ENCODE measurements around the gene ZBTB20. TPM values are rescaled to one million over a fixed set of nuclear protein-coding genes. Genes with fewer than 3 reads are reported as not detected.

ZBTB20 gene
- total and polyA plus RNA-seq, 4 donors = 0.69 to 128 (median 51.7) TPM

DNA sequence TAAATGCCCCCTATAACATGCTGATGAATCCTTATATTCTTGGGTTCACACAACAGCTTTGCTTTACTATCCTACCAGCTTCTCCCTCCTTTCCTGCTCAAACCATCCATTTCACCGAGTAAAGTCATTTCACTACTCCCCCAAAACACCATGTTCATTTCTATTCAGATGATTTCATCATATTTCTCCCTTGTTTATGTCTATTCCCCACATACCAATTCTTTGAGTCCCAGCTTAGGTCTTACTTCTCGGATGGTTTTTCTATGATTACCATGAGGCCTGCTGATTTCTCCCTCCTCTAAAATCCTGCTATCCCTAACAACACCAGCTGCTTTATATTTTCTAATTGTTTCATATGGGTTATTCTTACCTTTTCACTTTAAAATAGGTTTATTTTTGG lies 621.8 kb downstream of the ZBTB20 start:
- ATAC-seq (ENCODE audit: low FRiP score) (no peak), DNase-seq (no peak)
- Histone ChIP-seq H3K4me3 (ENCODE audit: low read length in 2 of 2) (no peak overlapping the region), H3K36me3 (ENCODE audit: control insufficient read depth in 1 of 2, insufficient read depth in 2 of 2, low read length in 1 of 2) (no peaks in the 10 kb centered on the region), H3K9me3 (ENCODE audit: control insufficient read depth, low read length) (no peaks in the 10 kb centered on the region), H3K4me1 (ENCODE audit: control insufficient read depth in 1 of 2, insufficient read depth in 2 of 2, low read length in 2 of 2) (no peaks in the 10 kb centered on the region), H3K27me3 (ENCODE audit: control insufficient read depth in 1 of 2, insufficient read depth in 2 of 2, low read length in 1 of 2) (no peaks in the 10 kb centered on the region), H3K27ac (ENCODE audit: low read depth in 1 of 2, low read length in 2 of 2) (no peak overlapping the region)
- WGBS, 2 donors = 94 to 95% methylated on average over 2 of the region's 2 CpGs
- intact Hi-C loops (cut with DNase I) = no loop called here

DNA sequence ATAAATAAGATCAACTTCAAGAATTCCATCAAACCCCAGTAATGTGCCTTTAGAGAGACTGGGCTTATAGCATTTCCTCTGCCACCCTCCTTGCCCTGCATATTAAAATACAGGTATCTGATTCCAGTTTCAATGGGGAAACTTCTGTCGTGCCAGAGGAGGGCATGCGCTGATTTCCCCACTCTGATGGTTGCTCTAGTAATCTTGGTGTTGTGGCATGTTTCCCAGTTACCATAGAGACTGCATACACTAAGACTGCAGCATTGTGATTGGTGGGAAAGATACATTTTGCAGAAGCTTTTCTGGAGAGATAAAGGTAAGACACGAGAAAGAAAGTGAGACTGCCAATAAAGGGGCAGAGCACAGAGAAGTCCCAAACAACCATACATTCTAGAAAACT lies 627.7 kb downstream of the ZBTB20 start:
- intact Hi-C loops (cut with DNase I) = no loop called here
- peaks cover 3 to 5% of the 10 kb centered on the region in 2 donors for H3K4me1 ChIP-seq (ENCODE audit: control insufficient read depth in 1 of 2, insufficient read depth in 2 of 2, low read length in 2 of 2)
- DNase-seq (peak in 1 of 2 donors; percentile 46), ATAC-seq (ENCODE audit: low FRiP score) (peak; percentile 52)
- no peaks in the 10 kb centered on the region for H3K36me3 ChIP-seq (ENCODE audit: control insufficient read depth in 1 of 2, insufficient read depth in 2 of 2, low read length in 1 of 2)
- H3K27ac ChIP-seq (ENCODE audit: low read depth in 1 of 2, low read length in 2 of 2) = no peak overlapping the region
- H3K4me3 ChIP-seq (ENCODE audit: low read length in 2 of 2) = no peak overlapping the region
- H3K9me3 ChIP-seq (ENCODE audit: control insufficient read depth, low read length) = no peaks in the 10 kb centered on the region
- WGBS, 2 donors = 7% methylated on average over 3 of the region's 3 CpGs
- no peaks in the 10 kb centered on the region for H3K27me3 ChIP-seq (ENCODE audit: control insufficient read depth in 1 of 2, insufficient read depth in 2 of 2, low read length in 1 of 2)

DNA sequence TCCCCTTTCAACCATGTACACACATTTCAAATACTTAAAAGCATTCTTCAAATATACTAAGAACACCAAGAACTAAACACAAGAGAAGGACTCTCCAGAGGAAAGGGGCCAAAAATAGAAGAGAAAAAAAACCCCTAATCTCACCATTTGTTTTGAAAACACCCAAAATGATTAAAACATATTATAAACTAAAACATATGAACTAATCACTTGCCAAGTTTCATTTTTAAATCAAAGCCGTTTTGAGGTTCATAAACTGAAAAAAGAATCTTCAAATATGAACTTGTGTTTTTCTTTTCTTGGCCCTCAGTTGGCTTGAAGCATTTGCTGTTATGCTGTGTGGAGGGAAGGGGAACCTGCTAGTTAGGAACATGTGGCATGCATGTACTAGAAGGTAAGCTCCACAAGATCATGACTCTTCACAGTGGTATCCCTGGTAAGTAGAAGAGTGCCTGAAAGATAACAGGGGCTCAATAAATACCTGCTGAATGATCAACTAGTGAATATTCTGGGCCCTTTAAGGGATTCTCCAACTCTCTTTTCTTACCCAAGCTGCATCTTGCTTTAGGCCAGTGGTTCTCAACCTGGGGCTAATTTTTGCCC lies 628.8 kb downstream of the ZBTB20 start:
- ATAC-seq (ENCODE audit: low FRiP score) = no peak
- no peak for DNase-seq
- Histone ChIP-seq H3K27ac (ENCODE audit: low read depth in 1 of 2, low read length in 2 of 2) (peak overlapping the region in 1 of 2 donors; percentile 59), H3K27me3 (ENCODE audit: control insufficient read depth in 1 of 2, insufficient read depth in 2 of 2, low read length in 1 of 2) (no peaks in the 10 kb centered on the region), H3K9me3 (ENCODE audit: control insufficient read depth, low read length) (no peaks in the 10 kb centered on the region), H3K36me3 (ENCODE audit: control insufficient read depth in 1 of 2, insufficient read depth in 2 of 2, low read length in 1 of 2) (no peaks in the 10 kb centered on the region), H3K4me3 (ENCODE audit: low read length in 2 of 2) (no peak overlapping the region), H3K4me1 (ENCODE audit: control insufficient read depth in 1 of 2, insufficient read depth in 2 of 2, low read length in 2 of 2) (peaks cover 3 to 5% of the 10 kb centered on the region in 2 donors)
- 6% methylated on average over 1 of the region's 1 CpG for WGBS, 2 donors
- intact Hi-C loops (cut with DNase I) = no loop called here

DNA sequence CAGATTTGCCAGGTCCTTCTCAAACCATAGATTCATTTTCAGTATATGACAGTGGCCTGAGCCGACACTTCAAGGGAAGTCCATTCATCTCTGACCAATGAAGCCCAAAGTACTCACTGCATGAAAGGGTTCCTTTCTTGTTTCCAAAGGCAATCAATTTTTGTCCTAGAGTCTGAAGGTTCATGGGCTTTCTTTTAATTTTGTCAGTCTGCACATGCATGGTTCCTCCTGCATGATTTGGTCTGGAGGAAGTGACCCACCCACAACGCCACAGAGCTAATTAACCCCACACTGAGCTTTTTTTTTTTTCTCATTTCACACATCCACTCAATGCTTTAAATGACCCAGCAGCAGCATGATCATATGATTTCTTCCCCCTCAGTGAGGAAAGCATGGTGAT lies 636.9 kb downstream of the ZBTB20 start:
- no peak for DNase-seq
- Histone ChIP-seq H3K27ac (ENCODE audit: low read depth in 1 of 2, low read length in 2 of 2) (no peak overlapping the region), H3K27me3 (ENCODE audit: control insufficient read depth in 1 of 2, insufficient read depth in 2 of 2, low read length in 1 of 2) (no peaks in the 10 kb centered on the region), H3K4me1 (ENCODE audit: control insufficient read depth in 1 of 2, insufficient read depth in 2 of 2, low read length in 2 of 2) (peaks cover 1 to 7% of the 10 kb centered on the region in 2 donors), H3K36me3 (ENCODE audit: control insufficient read depth in 1 of 2, insufficient read depth in 2 of 2, low read length in 1 of 2) (no peaks in the 10 kb centered on the region), H3K9me3 (ENCODE audit: control insufficient read depth, low read length) (no peaks in the 10 kb centered on the region), H3K4me3 (ENCODE audit: low read length in 2 of 2) (no peak overlapping the region)
- 91 to 95% methylated on average over 2 of the region's 2 CpGs for WGBS, 2 donors
- intact Hi-C loops (cut with DNase I) = no loop called here
- ATAC-seq (ENCODE audit: low FRiP score) = no peak

DNA sequence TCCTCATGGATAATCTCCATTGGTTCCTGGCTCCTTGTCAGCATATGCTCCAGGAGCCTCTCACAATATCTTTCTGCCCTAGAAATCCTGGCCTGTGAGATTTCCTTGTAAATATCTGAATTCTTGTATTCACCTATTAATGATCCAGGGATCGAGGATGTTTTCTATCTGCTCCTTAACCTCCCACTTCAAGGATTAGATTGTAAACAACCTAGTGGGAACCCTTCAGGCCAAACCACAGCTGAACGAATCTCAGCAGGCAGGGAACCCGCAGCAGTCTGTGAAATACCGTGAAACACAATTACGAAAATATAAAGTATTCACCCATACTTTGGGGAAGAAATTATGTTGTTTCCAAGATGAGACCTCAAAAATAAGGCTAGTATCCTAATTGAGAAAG lies 637.3 kb downstream of the ZBTB20 start:
- no peak for DNase-seq
- H3K27ac ChIP-seq (ENCODE audit: low read depth in 1 of 2, low read length in 2 of 2) = no peak overlapping the region
- intact Hi-C loops (cut with DNase I) = no loop called here
- no peaks in the 10 kb centered on the region for H3K27me3 ChIP-seq (ENCODE audit: control insufficient read depth in 1 of 2, insufficient read depth in 2 of 2, low read length in 1 of 2)
- H3K36me3 ChIP-seq (ENCODE audit: control insufficient read depth in 1 of 2, insufficient read depth in 2 of 2, low read length in 1 of 2) = no peaks in the 10 kb centered on the region
- H3K4me1 ChIP-seq (ENCODE audit: control insufficient read depth in 1 of 2, insufficient read depth in 2 of 2, low read length in 2 of 2) = peaks cover 1 to 7% of the 10 kb centered on the region in 2 donors
- ATAC-seq (ENCODE audit: low FRiP score) = no peak
- WGBS, 2 donors = 91 to 94% methylated on average over 5 of the region's 5 CpGs
- H3K9me3 ChIP-seq (ENCODE audit: control insufficient read depth, low read length) = no peaks in the 10 kb centered on the region
- H3K4me3 ChIP-seq (ENCODE audit: low read length in 2 of 2) = no peak overlapping the region

DNA sequence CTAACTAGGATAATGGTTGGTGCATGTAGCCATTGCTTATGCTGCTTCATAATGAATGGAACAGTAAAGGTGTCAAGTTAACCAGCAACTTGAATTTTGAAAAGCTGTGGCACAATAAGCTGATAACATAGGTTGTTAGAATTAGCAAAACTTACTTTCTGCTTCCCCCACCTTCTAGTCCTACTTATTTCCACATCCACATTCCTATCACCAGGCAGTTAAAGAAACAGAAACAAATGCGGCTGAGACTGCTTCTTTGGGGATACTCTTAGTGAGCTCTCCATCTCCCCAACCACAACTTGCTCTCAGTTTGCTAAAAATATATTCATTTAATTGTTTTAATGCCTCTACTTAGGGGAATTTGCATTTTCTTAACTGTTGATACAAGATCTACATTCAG lies 638.1 kb downstream of the ZBTB20 start:
- WGBS, 2 donors = 86 to 88% methylated on average over 1 of the region's 1 CpG
- DNase-seq (no peak), ATAC-seq (ENCODE audit: low FRiP score) (no peak)
- Histone ChIP-seq H3K9me3 (ENCODE audit: control insufficient read depth, low read length) (no peaks in the 10 kb centered on the region), H3K27me3 (ENCODE audit: control insufficient read depth in 1 of 2, insufficient read depth in 2 of 2, low read length in 1 of 2) (no peaks in the 10 kb centered on the region), H3K36me3 (ENCODE audit: control insufficient read depth in 1 of 2, insufficient read depth in 2 of 2, low read length in 1 of 2) (no peaks in the 10 kb centered on the region), H3K27ac (ENCODE audit: low read depth in 1 of 2, low read length in 2 of 2) (no peak overlapping the region), H3K4me1 (ENCODE audit: control insufficient read depth in 1 of 2, insufficient read depth in 2 of 2, low read length in 2 of 2) (peaks cover 1 to 7% of the 10 kb centered on the region in 2 donors), H3K4me3 (ENCODE audit: low read length in 2 of 2) (no peak overlapping the region)
- intact Hi-C loops (cut with DNase I) = no loop called here

DNA sequence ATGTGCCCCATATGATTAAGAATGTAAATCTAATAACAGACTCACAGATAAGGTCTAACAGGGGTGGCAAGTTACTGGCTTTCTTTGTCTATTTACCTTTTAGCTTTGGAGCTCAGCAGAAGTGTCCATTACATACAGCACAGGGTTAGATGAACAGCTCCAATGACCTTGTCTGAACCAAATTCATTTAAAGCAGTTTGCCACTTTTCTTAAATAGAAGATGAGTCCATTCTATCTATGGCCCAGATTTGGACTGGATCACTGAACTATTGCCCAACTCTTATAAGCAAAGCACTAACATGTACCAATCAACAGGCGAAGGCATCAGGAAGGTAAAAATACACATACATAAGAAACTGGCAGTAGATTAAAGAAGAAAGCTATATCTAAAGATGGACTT lies 638.9 kb downstream of the ZBTB20 start:
- peaks cover 1 to 7% of the 10 kb centered on the region in 2 donors for H3K4me1 ChIP-seq (ENCODE audit: control insufficient read depth in 1 of 2, insufficient read depth in 2 of 2, low read length in 2 of 2)
- H3K4me3 ChIP-seq (ENCODE audit: low read length in 2 of 2) = no peak overlapping the region
- ATAC-seq (ENCODE audit: low FRiP score) (no peak), DNase-seq (no peak)
- H3K27ac ChIP-seq (ENCODE audit: low read depth in 1 of 2, low read length in 2 of 2) = no peak overlapping the region
- no peaks in the 10 kb centered on the region for H3K27me3 ChIP-seq (ENCODE audit: control insufficient read depth in 1 of 2, insufficient read depth in 2 of 2, low read length in 1 of 2)
- no peaks in the 10 kb centered on the region for H3K36me3 ChIP-seq (ENCODE audit: control insufficient read depth in 1 of 2, insufficient read depth in 2 of 2, low read length in 1 of 2)
- intact Hi-C loops (cut with DNase I) = no loop called here
- no peaks in the 10 kb centered on the region for H3K9me3 ChIP-seq (ENCODE audit: control insufficient read depth, low read length)
- WGBS, 2 donors = 98 to 100% methylated on average over 1 of the region's 1 CpG

DNA sequence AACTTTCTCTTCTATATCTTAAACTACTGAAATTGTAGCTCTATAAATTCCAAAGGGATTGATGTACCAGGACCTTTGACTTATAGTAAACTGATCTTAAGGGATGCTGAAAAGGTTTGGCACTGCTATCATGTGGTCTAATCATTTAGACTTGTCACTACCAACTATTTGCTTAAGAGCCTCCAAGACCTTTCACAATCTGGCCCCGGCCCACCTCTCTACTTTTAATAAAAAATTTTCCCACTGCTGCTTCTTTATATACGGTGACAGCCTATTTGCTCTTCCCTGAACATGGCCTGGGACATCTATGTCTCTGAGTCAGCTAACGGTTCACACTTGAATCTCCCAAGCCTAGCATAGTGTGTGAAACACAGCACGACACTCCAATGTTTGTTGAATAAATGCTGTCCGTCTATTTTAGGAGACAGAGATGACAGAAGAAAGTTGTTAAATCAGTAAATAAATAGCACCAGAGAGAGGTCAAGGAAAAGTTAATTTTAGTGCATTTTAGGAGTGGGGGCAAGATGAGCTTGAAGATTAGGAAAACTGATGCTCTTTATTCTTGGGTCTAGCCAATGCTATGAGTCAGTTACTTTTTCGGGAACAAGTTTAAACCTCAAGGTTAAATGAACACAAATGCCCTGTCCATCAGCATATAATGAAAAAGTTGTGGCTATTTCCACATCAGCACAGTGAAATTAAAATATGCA lies 640.3 kb downstream of the ZBTB20 start:
- ATAC-seq (ENCODE audit: low FRiP score) (peak; percentile 41), DNase-seq (no peak)
- WGBS, 2 donors = 14 to 16% methylated on average over 6 of the region's 6 CpGs
- Histone ChIP-seq H3K27ac (ENCODE audit: low read depth in 1 of 2, low read length in 2 of 2) (peak overlapping the region in 1 of 2 donors; percentile 75), H3K27me3 (ENCODE audit: control insufficient read depth in 1 of 2, insufficient read depth in 2 of 2, low read length in 1 of 2) (no peaks in the 10 kb centered on the region), H3K4me3 (ENCODE audit: low read length in 2 of 2) (no peak overlapping the region), H3K9me3 (ENCODE audit: control insufficient read depth, low read length) (no peaks in the 10 kb centered on the region), H3K4me1 (ENCODE audit: control insufficient read depth in 1 of 2, insufficient read depth in 2 of 2, low read length in 2 of 2) (peaks cover 1 to 7% of the 10 kb centered on the region in 2 donors), H3K36me3 (ENCODE audit: control insufficient read depth in 1 of 2, insufficient read depth in 2 of 2, low read length in 1 of 2) (no peaks in the 10 kb centered on the region)
- intact Hi-C loops (cut with DNase I) = no loop called here

Measured in aorta (tissue), 5 donors.